OCI-M1 (cell line): ENCODE results near the gene LAMA3.

Source experiments
- DNase-seq: peaks from one replicate; lab custom pipeline; 2025; lab: John Stamatoyannopoulos, UW

The LAMA3 gene

GRCh38 chr18:23668731-23669130 lies 20.5 kb upstream of the LAMA3 start:
- DNase-seq = no peak

- DNase-seq = no peak
These were observed 20.0 kb upstream of the LAMA3 start for GRCh38 chr18:23669202-23669766.

GRCh38 chr18:23669804-23670405 lies 19.3 kb upstream of the LAMA3 start:
- DNase-seq = no peak

GRCh38 chr18:23671564-23671963 lies 17.7 kb upstream of the LAMA3 start:
- no peak for DNase-seq

- DNase-seq = no peak
These were observed 15.5 kb upstream of the LAMA3 start for GRCh38 chr18:23673725-23674124.

GRCh38 chr18:23675236-23675635 lies 14.0 kb upstream of the LAMA3 start:
- DNase-seq = no peak

GRCh38 chr18:23675896-23676295 lies 13.4 kb upstream of the LAMA3 start:
- DNase-seq = no peak

- DNase-seq = no peak
These were observed 7.2 kb upstream of the LAMA3 start for GRCh38 chr18:23682045-23682444.

GRCh38 chr18:23682472-23682871 lies 6.8 kb upstream of the LAMA3 start:
- DNase-seq = no peak

- no peak for DNase-seq
These were observed 6.1 kb upstream of the LAMA3 start for GRCh38 chr18:23683155-23683554.

- no peak for DNase-seq
These were observed 5.6 kb upstream of the LAMA3 start for GRCh38 chr18:23683671-23684070.

GRCh38 chr18:23684515-23685197 lies 4.6 kb upstream of the LAMA3 start:
- no peak for DNase-seq

GRCh38 chr18:23688528-23688927 lies 725 bp upstream of the LAMA3 start:
- DNase-seq = no peak

- DNase-seq = no peak
These were observed 607 bp downstream of the LAMA3 start for GRCh38 chr18:23689616-23690504.

GRCh38 chr18:23690505-23691068 lies 1.3 kb downstream of the LAMA3 start:
- no peak for DNase-seq

- DNase-seq = no peak
These were observed 4.6 kb downstream of the LAMA3 start for GRCh38 chr18:23693846-23694245.

GRCh38 chr18:23694637-23695430 lies 5.6 kb downstream of the LAMA3 start:
- no peak for DNase-seq

GRCh38 chr18:23701017-23701416 lies 11.8 kb downstream of the LAMA3 start:
- DNase-seq = no peak

GRCh38 chr18:23701544-23702064 lies 12.4 kb downstream of the LAMA3 start:
- DNase-seq = no peak

- no peak for DNase-seq
These were observed 13.4 kb downstream of the LAMA3 start for GRCh38 chr18:23702606-23703005.
